Measurements from ENCODE around the gene EDN2.

EDN2 gene

DNA sequence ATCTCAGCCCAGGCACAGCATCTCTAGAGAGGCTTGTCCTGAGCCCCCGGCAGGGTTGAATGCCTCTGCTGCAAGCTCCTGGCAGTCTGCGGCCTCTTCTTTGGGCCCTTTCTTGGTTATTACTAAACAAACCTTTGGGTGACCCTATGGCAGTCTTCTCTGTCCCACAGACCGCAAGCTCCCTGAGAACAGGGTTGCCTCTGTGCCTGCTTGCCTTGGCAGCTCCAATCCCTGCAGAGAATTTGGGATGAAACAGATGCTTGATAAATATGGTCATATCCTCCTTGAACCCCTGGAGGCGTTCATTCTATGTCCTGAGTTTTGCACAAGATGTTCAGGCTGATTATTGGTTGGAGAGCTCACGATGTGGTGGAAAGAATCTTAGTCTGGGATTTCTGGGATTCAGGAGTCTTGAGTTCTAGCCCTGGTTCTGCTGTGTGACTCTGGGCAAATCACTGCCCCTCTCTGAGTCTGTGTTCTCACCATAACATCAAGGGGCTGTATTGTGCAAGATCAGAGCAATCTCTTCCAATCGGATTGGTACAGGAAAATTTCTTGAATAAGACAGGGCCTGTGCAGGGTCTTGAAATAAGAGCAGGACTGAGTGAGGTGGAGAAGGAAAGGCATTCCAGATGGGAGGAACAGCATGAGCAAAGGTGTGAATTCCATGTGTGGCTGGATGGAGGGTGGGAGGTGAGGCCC lies 49.6 kb downstream of the EDN2 start:
- DNase-seq (ENCODE audit: low read depth), result no peak
- H3K4me3 ChIP-seq (ENCODE audit: low read depth, low read length), result no peak overlapping the region
- TF ChIP-seq, protein P1, sequence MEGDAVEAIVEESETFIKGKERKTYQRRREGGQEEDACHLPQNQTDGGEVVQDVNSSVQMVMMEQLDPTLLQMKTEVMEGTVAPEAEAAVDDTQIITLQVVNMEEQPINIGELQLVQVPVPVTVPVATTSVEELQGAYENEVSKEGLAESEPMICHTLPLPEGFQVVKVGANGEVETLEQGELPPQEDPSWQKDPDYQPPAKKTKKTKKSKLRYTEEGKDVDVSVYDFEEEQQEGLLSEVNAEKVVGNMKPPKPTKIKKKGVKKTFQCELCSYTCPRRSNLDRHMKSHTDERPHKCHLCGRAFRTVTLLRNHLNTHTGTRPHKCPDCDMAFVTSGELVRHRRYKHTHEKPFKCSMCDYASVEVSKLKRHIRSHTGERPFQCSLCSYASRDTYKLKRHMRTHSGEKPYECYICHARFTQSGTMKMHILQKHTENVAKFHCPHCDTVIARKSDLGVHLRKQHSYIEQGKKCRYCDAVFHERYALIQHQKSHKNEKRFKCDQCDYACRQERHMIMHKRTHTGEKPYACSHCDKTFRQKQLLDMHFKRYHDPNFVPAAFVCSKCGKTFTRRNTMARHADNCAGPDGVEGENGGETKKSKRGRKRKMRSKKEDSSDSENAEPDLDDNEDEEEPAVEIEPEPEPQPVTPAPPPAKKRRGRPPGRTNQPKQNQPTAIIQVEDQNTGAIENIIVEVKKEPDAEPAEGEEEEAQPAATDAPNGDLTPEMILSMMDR (IDR thresholded peaks at IDR 0.05; ENCODE audit: low read depth, low read length, missing control alignments), result no peak

DNA sequence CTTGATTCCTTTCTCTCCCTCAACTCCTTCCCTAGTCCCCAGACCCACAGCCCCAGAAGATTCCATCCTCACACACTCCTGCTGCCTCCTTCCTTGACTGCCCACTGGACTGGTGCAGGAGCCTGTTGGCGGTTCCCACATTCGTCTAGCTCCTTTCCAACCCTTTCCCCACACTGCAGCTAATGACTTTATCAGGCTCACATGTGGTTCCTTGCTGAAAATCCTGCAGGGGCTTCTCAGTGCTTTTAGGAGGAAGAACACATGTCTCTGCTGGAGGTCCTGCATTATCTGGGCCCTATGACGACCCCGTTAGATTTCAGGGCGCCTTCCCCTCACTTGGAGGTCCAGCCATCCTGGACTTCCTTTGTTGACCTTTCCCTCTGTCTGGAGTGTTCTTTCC lies 50.2 kb downstream of the EDN2 start:
- no peak overlapping the region for H3K4me3 ChIP-seq (ENCODE audit: low read depth, low read length)
- DNase-seq (ENCODE audit: low read depth), result no peak
- TF ChIP-seq, protein P1 (IDR thresholded peaks at IDR 0.05; ENCODE audit: low read depth, low read length, missing control alignments), result no peak

DNA sequence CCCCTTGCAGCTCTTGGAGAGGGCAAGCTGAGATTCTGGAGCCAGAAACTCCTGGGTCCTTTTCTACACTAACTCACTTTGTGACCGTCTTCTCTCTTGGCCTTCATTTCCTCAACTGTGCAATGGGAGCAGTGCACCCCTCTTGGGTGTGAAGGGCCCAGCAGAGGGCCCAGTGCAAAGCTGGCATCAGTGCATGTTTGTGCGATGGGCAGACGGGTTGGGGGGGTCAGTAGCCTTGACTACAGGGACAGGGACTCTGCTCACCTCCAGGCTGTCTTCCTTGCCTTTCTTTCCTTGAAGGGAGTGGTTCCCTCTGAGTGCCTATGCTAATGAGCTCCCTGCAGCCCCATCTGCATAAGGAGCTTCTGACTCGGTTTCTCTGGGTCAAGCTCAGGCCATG lies 51.0 kb downstream of the EDN2 start:
- TF ChIP-seq, protein P1 (IDR thresholded peaks at IDR 0.05; ENCODE audit: low read depth, low read length, missing control alignments), result no peak
- no peak for DNase-seq (ENCODE audit: low read depth)
- H3K4me3 ChIP-seq (ENCODE audit: low read depth, low read length), result no peak overlapping the region

DNA sequence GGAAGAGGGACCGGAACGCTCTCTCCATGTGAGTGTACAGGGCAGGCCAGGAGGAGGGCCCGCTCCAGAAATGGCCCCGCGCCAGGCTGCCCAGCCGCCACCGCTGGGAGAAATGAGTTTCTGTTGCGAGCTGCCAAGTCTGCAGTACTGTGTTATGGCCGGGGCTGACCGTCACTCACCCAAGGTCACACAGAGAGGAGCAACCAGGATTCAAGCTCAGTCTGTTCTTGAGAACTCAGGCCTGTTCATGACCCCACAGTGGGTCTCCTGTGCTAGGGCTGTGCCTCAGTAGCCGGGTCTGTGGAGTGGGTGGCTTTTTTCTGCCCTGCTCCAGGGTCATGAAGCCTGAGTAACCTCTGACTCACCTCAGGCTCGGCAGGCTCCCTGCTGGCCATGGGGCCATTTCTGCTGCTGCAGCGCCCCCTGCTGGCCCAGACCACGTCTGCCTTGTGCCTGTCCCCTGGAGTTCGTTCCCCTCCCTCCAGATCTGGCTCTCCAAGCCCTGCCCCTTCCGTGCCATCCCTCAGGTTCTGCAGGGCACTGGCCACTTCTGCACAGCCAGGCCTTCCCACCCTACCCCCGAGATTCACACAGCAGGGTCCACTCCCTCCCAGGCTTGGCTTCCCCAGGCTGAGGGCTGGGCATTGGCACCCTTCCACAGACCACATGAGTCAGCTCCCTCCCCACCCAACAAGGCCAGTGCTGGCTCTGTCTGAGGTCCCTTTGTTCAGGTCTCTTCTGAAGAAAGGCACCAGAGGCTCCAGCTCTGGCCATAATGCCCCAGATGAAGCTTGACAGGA lies 51.8 kb downstream of the EDN2 start:
- DNase-seq (ENCODE audit: low read depth), result peak; percentile 16
- no peak overlapping the region for H3K4me3 ChIP-seq (ENCODE audit: low read depth, low read length)
- TF ChIP-seq, protein P1 (IDR thresholded peaks at IDR 0.05; ENCODE audit: low read depth, low read length, missing control alignments), result peak; percentile 94

DNA sequence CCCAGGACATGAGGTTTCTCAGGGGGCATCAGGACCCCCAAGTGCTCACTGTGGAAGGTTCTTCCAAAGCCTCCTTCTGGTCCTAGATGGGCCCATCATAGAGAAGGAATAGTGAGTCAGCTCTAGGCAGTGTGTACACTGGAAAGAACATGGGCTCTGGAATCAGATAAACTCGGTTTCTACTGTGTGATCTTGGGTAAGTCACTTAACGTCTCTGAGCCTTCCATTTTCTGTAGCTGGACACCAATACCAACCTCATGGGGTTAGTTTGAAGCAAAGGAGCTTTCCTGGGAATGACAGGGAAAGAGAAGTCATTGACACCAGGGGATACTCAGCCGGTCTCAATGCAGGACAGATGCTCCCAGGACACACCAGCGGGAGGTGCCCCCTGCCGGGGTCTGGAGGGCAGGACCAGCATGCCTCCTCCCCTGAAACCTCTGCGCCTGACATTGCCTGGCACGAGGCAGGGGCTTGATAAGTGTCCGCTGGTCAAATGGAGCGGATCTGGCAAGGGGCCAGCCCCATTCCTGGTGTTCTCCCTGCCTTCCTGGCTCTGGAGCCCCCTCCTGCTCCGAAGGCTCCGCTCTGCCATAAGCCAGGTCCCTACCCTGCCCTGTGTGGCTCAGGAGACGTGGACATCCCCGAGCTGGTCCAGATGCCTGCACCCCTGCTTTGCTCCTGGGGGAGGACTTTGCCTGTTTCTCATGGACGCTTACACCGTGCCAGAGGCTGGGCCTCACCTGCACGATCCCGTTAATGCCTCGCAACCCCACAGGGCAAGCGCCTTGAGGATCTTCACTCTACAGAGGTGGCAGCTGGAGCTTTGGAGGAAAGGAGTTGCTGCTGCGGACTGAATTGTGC lies 52.8 kb downstream of the EDN2 start:
- H3K4me3 ChIP-seq (ENCODE audit: low read depth, low read length), result no peak overlapping the region
- TF ChIP-seq, protein P1 (IDR thresholded peaks at IDR 0.05; ENCODE audit: low read depth, low read length, missing control alignments), result no peak
- DNase-seq (ENCODE audit: low read depth), result no peak

DNA sequence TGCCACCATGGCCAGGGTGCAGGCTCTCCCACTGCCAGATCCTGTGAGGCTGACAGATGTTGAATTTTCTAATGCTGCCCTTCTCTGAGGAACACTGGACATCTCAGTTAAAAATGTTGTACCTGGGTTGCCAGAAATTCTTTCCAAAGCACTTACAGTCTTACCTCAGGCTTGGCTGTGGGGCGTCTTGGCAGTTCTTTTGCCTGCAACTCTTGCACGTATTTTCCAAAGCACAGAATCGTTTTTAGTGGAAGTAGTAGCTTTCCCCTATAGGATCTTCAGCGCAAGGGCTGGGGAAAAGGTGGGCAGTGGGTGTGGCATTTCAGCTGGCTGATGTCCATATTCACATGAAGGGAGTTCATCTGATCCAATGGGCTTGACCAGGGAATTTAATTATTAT lies 53.9 kb downstream of the EDN2 start:
- no peak for DNase-seq (ENCODE audit: low read depth)
- no peak overlapping the region for H3K4me3 ChIP-seq (ENCODE audit: low read depth, low read length)
- TF ChIP-seq, protein P1 (IDR thresholded peaks at IDR 0.05; ENCODE audit: low read depth, low read length, missing control alignments), result no peak
